Germinal center (tissue), 1 donor: Measurements from ENCODE around the gene ARHGEF17.
A peak's percentile ranks its signal among the peaks of the same experiment; 100 is the strongest.

ENCODE experiments used
- DNase-seq: peaks from one replicate; pipeline ENCODE4 v3.0.0; 2012; ENCODE audit warnings: mixed read lengths, low spot score

ARHGEF17 gene

GRCh38 chr11:73293356-73293936 is 14.6 kb upstream of the ARHGEF17 start:
- no peak for DNase-seq

GRCh38 chr11:73294604-73295003 is 13.5 kb upstream of the ARHGEF17 start:
- DNase-seq, result no peak

GRCh38 chr11:73295241-73295995 is 12.7 kb upstream of the ARHGEF17 start:
- peak; percentile 81 for DNase-seq

GRCh38 chr11:73295996-73296318 is 12.1 kb upstream of the ARHGEF17 start:
- no peak for DNase-seq

GRCh38 chr11:73296501-73297230 is 11.4 kb upstream of the ARHGEF17 start:
- DNase-seq, result no peak

- no peak for DNase-seq
Measured at GRCh38 chr11:73297231-73297590, 10.9 kb upstream of the ARHGEF17 start.

- no peak for DNase-seq
Measured at GRCh38 chr11:73297702-73298101, 10.4 kb upstream of the ARHGEF17 start.

- DNase-seq, result no peak
Measured at GRCh38 chr11:73298233-73298632, 9.8 kb upstream of the ARHGEF17 start.

- no peak for DNase-seq
Measured at GRCh38 chr11:73299751-73300150, 8.3 kb upstream of the ARHGEF17 start.

GRCh38 chr11:73306069-73306841 is 1.8 kb upstream of the ARHGEF17 start:
- DNase-seq, result no peak

- no peak for DNase-seq
Measured at GRCh38 chr11:73306977-73307322, 1.1 kb upstream of the ARHGEF17 start.

GRCh38 chr11:73307323-73308002 is 613 bp upstream of the ARHGEF17 start:
- peak; percentile 92 for DNase-seq

- DNase-seq, result peak; percentile 30
Measured at GRCh38 chr11:73308961-73309919, 1.2 kb downstream of the ARHGEF17 start.

GRCh38 chr11:73310076-73310475 is 2.0 kb downstream of the ARHGEF17 start:
- DNase-seq, result no peak

- DNase-seq, result no peak
Measured at GRCh38 chr11:73310661-73311393, 2.8 kb downstream of the ARHGEF17 start.

GRCh38 chr11:73311394-73311869 is 3.4 kb downstream of the ARHGEF17 start:
- no peak for DNase-seq

GRCh38 chr11:73312036-73312435 is 4.0 kb downstream of the ARHGEF17 start:
- DNase-seq, result no peak

GRCh38 chr11:73312851-73313327 is 4.8 kb downstream of the ARHGEF17 start:
- no peak for DNase-seq

- DNase-seq, result no peak
Measured at GRCh38 chr11:73313652-73314051, 5.6 kb downstream of the ARHGEF17 start.
